HG02610 (cell line): Measurements from ENCODE around the gene CCDC28B.
A peak's percentile ranks its signal among the peaks of the same experiment; 100 is the strongest.

Experiments used
- ATAC-seq: cut with Tn5 transposase; IDR thresholded peaks from one replicate; pipeline ENCODE4 v1.9.1; 2021; ENCODE audit warnings: mild to moderate bottlenecking, moderate library complexity; ENCODE audit not compliant: unreplicated experiment

Gene CCDC28B

GRCh38 chr1:32220746-32221580 lies 20.6 kb downstream of the CCDC28B start:
- ATAC-seq, result no peak

- ATAC-seq, result no peak
Observed at GRCh38 chr1:32221581-32221979, 21.2 kb downstream of the CCDC28B start.

- ATAC-seq, result peak; percentile 89
Observed at GRCh38 chr1:32221980-32222755, 21.8 kb downstream of the CCDC28B start, which contains the start of the genes EIF3I and TMEM234. EIF3I (plus strand) TSS chr1:32222407; CDS start chr1:32222442, 35 bp downstream. TMEM234 (minus strand) TSS chr1:32222353; CDS start chr1:32222322, 31 bp downstream.

- ATAC-seq, result no peak
Observed at GRCh38 chr1:32223683-32224082, 23.3 kb downstream of the CCDC28B start.

GRCh38 chr1:32224285-32224684 lies 23.9 kb downstream of the CCDC28B start:
- ATAC-seq, result no peak

GRCh38 chr1:32228771-32229170 lies 28.4 kb downstream of the CCDC28B start:
- ATAC-seq, result no peak

GRCh38 chr1:32231843-32232432 lies 31.5 kb downstream of the CCDC28B start:
- no peak for ATAC-seq

GRCh38 chr1:32232558-32233304 lies 32.3 kb downstream of the CCDC28B start:
- ATAC-seq, result no peak

GRCh38 chr1:32234792-32235191 lies 34.4 kb downstream of the CCDC28B start:
- ATAC-seq, result no peak

- ATAC-seq, result no peak
Observed at GRCh38 chr1:32239337-32239736, 38.9 kb downstream of the CCDC28B start.

- ATAC-seq, result no peak
Observed at GRCh38 chr1:32239790-32240139, 39.4 kb downstream of the CCDC28B start.

- ATAC-seq, result peak; percentile 28
Observed at GRCh38 chr1:32240140-32240951, 40.0 kb downstream of the CCDC28B start.

- ATAC-seq, result peak; percentile 43
Observed at GRCh38 chr1:32241001-32241763, 40.8 kb downstream of the CCDC28B start.

- ATAC-seq, result no peak
Observed at GRCh38 chr1:32242341-32242851, 42.0 kb downstream of the CCDC28B start.

GRCh38 chr1:32246888-32247273 lies 46.5 kb downstream of the CCDC28B start, which contains the start of gene FAM167B:
FAM167B (plus strand) TSS chr1:32247222; CDS start chr1:32247422, 200 bp downstream.
- ATAC-seq, result no peak

- no peak for ATAC-seq
Observed at GRCh38 chr1:32247452-32247851, 47.1 kb downstream of the CCDC28B start.

GRCh38 chr1:32247983-32248889 lies 47.8 kb downstream of the CCDC28B start:
- no peak for ATAC-seq
